AG04449 (cell line): ENCODE measurements around the gene ADAMTSL1.

ENCODE experiments used
- CTCF ChIA-PET: fragments of 350-600 bp; formaldehyde crosslinking; extraction: SDS; loops from one replicate; lab custom pipeline; 2021; ENCODE audit warnings: antibody characterized with exemption; lab: Yijun Ruan, JAX
- POLR2A ChIA-PET: fragments of 400-600, 350-600 bp; formaldehyde crosslinking; extraction: SDS; loops from one replicate; lab custom pipeline; 2020; ENCODE audit warnings: antibody characterized with exemption, inconsistent platforms; lab: Yijun Ruan, JAX
- DNase-seq: peaks from one replicate; pipeline ENCODE4 v3.0.0-alpha.2; 2010; ENCODE audit warnings: low read depth, low spot score
- H3K4me3 ChIP-seq: 2 replicates; pipeline ENCODE4 v1.5.1; 2011; ENCODE audit warnings: low read depth, mild to moderate bottlenecking, control low read depth, low read length
- TF ChIP-seq, protein P1 (sequence below): IDR thresholded peaks from one replicate; pipeline ENCODE4 v1.5.1; 2011; ENCODE audit warnings: mild to moderate bottlenecking, moderate library complexity, low read length, control low read depth, inconsistent platforms; ENCODE audit not compliant: insufficient read depth; ENCODE audit errors: missing control alignments

ADAMTSL1 gene

GRCh38 chr9:18437315-18438201, 36.4 kb upstream of the ADAMTSL1 start:
- TF ChIP-seq, protein P1, sequence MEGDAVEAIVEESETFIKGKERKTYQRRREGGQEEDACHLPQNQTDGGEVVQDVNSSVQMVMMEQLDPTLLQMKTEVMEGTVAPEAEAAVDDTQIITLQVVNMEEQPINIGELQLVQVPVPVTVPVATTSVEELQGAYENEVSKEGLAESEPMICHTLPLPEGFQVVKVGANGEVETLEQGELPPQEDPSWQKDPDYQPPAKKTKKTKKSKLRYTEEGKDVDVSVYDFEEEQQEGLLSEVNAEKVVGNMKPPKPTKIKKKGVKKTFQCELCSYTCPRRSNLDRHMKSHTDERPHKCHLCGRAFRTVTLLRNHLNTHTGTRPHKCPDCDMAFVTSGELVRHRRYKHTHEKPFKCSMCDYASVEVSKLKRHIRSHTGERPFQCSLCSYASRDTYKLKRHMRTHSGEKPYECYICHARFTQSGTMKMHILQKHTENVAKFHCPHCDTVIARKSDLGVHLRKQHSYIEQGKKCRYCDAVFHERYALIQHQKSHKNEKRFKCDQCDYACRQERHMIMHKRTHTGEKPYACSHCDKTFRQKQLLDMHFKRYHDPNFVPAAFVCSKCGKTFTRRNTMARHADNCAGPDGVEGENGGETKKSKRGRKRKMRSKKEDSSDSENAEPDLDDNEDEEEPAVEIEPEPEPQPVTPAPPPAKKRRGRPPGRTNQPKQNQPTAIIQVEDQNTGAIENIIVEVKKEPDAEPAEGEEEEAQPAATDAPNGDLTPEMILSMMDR = no peak
- H3K4me3 ChIP-seq = peak overlapping the region; percentile 7
- ChIA-PET POLR2A (interaction anchor here (0.6 to 1.5 kb wide), 5 partner anchors 9 to 51 kb away, joined by 3 to 5 read pairs (median 3); no protein-coding TSS in a partner anchor), CTCF (interaction anchor here (1.1 to 2.7 kb wide), 12 partner anchors 8 to 590 kb away, joined by 3 to 48 read pairs (median 4); no protein-coding TSS in a partner anchor)
- DNase-seq = no peak

DNA sequence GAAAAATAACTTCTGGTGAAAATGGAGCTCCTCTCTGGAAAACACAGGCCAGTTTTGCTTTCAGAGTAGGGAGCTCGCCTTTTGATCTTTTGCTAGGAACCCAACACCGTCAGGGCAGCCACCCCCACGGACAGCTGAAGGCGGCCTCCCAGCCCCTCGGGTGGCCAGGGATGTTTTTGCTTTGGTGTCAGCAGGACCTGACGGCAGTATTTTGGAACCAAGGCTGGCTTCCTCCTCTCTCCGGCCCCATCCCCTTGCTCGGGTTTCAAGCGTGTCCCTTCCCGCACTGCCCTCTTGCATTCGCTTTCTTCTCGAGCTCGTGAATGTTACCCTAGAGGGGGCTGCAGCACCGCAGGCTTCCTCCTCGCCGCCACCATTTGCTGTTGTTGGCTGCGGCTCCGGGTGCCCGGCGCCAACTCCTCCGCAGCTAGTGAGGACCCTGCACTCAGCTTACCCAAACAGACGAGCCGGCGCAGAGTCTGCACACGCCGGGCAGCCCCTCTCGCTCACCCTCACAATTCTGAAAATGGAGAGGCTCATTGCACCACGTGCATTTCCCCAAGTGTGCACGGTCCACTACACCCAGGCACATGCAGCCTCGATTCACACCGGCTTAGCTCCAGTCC, 35.5 kb upstream of the ADAMTSL1 start:
- peak overlapping the region; percentile 41 for H3K4me3 ChIP-seq
- POLR2A ChIA-PET = interaction anchor here (0.6 to 1.5 kb wide), 4 partner anchors 11 to 195 kb away, joined by 3 to 5 read pairs (median 4); no protein-coding TSS in a partner anchor
- no peak for DNase-seq
- TF ChIP-seq, protein P1 = peak; percentile 30
- CTCF ChIA-PET = interaction anchor here (1.1 to 2.7 kb wide), 12 partner anchors 9 to 590 kb away, joined by 3 to 48 read pairs (median 4); no protein-coding TSS in a partner anchor

DNA sequence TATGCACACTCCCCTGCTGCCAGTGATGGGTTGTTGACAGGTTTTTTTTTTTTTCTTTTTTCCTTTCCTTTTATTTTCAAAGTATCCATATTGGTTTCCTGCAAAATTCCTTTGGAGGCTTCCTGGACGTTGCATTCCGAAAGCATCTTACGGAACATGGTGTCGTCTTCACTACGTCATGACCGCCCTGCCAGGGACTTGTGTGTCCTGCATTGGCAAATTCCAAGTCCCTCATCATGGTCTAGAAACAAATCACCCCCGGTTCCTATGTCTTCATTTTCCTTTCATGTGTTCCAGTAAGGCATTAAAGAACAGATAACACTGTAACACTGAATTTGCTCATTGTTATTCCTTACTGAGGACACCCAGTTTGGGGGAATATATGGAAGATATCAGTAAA, 35.0 kb upstream of the ADAMTSL1 start:
- POLR2A ChIA-PET = interaction anchor here (1.5 kb wide), 1 partner anchor 40 kb away, joined by 5 read pairs; no protein-coding TSS in a partner anchor
- DNase-seq = no peak
- TF ChIP-seq, protein P1 = no peak
- H3K4me3 ChIP-seq = peak overlapping the region; percentile 41
- CTCF ChIA-PET = interaction anchor here (1.1 to 2.7 kb wide), 11 partner anchors 10 to 589 kb away, joined by 3 to 48 read pairs (median 4); no protein-coding TSS in a partner anchor

- CTCF ChIA-PET = interaction anchor here (0.9 to 6.7 kb wide), 21 partner anchors 9 to 588 kb away, joined by 3 to 239 read pairs (median 10); partner anchors contain the start of gene ADAMTSL1
Observed at GRCh38 chr9:18441261-18441660, 32.7 kb upstream of the ADAMTSL1 start.

GRCh38 chr9:18442629-18443491, 31.1 kb upstream of the ADAMTSL1 start:
- H3K4me3 ChIP-seq = no peak overlapping the region
- DNase-seq = no peak
- TF ChIP-seq, protein P1 = peak; percentile 84
- ChIA-PET POLR2A (no interaction called here), CTCF (interaction anchor here (0.5 to 6.7 kb wide), 67 partner anchors 11 to 632 kb away, joined by 3 to 239 read pairs (median 4); partner anchors contain the start of genes ADAMTSL1 and RRAGA)

More at GRCh38 chr9:18441261-18441660, 32.7 kb upstream of the ADAMTSL1 start:
- H3K4me3 ChIP-seq = no peak overlapping the region
- POLR2A ChIA-PET = no interaction called here
- DNase-seq = no peak
- TF ChIP-seq, protein P1 = no peak
